Activated CD4-positive, alpha-beta T cell treated with anti-CD3 and anti-CD28 coated beads, Interleukin-2, amount 50 U/mL, for 16 hours (primary cell): ENCODE measurements around the gene EYA2.
"Not testable (repeated sequence)": the region's sequence is repeated elsewhere in the genome, so short reads cannot be mapped to it uniquely, and the experiment has no call there.

Experiments used
- DNase-seq: peaks from one replicate; pipeline ENCODE4 v3.0.0-alpha.2; 2020

The EYA2 gene

DNA sequence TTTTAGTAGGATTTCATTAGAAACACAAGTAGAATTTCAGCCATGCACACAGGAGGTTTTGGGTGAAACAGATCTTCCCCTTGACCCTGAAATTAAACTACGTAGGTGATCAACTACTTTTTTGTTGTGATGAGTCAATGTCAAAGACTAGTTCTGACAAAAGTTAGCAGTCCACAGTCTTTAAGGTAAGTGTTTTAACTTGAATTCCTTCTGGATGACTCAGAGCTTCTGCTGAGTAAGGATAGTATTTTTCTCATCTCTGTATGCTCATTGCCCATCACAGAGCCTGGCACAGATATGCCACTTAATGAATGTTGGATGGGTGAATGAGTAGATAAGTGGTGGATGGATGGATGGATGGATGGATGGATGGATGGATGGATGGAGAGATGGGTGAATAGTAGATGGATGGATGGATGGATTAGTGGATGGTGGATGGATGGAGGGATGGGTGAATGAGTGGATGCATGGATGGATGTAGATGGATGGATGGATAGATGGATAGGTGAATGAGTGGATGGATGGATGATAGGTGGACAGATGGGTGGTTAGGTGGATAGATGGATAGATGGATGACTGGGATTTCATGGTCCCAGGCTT is 296.5 kb downstream of the EYA2 start:
- no peak for DNase-seq

DNA sequence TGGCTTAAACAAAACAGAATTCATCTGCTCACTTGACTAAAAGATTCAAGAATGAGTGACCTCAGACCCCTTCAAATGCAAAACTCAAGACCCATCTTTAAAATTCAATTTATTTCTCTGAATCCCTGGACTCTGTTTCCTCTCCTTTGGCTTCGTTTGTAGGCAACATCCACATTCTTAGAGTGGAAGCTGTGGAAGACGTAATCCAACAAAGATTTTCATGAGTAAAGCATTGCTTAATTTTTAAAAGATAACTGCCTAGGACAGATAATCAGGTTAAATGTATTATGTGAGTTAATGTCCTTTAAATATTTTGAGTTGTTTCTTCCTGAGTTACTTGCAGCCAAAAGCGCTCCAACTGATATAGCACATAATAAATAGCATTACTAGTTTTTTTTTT is 297.3 kb downstream of the EYA2 start:
- no peak for DNase-seq

DNA sequence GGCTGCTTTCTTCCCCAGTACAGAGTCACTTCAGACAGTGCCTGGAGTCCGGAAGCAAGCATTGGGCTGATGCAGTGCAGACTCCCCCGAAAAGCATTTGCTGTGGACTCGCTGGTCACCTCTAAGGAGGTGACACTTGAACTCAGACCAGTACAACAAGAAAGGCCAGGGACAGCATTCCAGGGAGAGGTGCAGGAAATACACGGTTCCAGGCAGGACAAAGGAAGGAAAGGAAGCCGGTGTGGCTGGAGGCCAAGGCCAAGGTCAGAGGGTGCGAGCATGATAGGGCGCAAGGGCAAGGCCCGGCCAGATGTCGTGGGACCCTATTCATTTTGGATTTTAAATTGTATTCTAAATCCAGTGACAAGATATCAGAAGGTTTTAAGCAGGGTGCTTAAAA is 300.9 kb downstream of the EYA2 start:
- DNase-seq, result no peak

DNA sequence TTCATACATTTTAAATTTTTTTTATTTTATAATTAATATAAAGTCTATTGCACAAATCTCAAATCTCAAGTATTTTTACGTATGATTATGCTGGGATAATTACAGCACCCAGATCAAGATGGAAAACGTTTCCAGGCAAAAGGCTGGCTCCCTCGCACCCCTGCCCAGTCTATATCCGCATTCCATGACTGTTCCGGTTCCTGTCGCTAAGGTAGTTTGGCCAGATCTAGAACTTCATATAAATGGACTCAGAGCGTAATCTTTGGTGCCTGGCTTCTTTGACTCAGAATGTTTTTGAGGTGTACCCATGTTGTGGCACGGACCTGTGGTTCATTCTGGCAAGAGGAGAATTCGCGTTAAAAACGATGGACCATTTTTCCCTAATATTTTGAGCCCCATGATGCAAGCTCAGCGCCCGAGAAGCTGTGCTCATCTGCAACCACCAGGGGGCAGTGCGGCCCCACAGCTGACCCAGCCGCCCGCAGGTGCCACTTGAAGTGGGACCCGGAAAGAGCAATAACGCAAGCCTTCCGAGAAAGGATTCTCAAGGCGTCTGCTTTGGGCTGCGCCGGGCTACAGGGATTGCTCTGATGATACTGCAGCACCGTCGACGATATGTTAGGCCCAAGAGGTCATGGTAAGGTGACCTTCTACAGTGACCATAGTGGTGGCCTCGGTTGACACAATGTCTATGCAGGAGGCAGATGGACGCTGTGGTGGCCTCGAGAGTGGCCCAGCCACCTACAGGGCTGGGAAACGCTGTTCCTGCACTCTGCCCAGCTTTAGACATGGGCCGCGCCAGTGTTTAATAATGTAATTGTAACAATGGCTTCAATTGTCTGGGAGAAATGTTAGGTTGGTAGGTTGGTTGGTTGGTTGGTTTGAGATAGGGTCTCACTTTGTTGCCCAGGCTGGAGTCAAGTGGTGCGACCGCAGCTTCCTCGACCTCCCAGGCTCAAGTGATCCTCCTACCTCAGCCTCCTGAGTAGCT is 301.7 kb downstream of the EYA2 start:
- DNase-seq, result peak; percentile 78

DNA sequence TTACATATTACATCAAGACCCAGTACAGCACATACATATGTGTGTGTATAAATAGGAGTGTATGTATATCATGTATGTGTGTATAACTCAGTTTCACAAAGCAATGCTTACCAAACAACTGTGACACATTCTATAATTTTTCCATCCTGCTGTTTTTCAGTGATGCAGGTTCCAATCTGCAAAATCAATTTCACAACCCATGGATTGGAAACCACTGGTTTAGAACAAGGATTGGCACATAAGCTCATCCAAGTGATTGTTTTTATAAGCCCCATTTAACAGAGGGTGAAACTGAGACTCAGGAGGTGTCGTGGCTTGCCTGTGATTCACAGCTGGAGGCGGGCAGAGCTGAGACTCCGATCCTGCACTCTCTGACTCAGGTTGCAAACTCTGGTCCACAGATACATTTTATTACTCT is 303.6 kb downstream of the EYA2 start:
- peak; percentile 55 for DNase-seq

DNA sequence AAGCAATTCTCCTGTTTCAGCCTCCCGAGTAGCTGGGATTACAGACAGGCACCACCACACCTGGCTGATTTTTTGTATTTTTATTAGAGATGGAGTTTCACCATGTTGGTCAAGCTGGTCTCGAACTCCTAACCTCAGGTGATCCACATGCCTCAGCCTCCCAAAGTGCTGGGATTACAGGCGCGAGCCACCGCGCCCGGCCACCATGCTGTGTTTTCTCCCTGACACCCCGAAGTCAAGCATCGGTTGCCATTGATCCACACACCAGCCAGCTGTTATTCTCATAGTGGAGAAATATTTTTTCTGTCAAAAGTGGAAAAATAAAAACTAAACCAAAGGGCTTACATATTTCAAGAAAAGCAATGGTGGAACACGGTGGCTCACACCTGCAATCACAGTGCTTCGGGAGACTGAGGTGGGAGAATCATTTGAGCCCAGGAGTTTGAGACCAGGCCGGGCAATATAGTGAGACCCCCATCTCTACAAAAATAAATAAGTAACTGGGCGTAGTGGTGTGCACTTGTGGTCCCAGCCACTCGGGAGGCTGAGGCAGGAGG is 304.4 kb downstream of the EYA2 start:
- no peak for DNase-seq

DNA sequence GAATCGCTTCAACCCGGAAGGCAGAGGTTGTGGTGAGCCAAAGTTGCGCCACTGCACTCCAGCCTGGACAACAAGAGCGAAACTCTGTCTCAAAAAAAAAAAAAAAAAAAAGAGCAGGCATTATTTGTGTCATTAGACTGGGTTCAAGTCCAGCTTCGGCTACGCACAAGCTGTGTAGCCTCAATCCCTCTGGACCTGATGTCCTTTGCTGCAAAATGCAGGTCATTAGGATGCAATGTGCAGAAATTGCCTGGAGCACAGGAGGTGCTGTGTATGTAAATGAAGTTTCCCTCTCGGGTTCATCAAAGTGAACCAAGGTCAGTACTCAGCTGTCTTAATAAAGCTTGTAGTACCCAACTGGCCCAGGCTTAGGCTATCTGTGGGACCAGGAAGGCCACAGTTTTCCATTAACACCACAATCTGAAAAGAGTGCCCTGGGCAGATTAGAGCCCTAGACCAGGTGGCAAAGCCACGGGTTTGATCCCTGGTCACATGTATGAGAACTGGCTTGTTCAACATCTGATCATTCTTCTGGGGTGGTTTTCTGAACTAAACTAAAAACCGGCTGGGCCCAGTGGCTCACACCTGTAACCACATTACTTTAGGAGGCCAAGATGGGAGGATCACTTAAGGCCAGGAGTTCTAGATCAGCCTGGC is 306.6 kb downstream of the EYA2 start:
- no peak for DNase-seq

DNA sequence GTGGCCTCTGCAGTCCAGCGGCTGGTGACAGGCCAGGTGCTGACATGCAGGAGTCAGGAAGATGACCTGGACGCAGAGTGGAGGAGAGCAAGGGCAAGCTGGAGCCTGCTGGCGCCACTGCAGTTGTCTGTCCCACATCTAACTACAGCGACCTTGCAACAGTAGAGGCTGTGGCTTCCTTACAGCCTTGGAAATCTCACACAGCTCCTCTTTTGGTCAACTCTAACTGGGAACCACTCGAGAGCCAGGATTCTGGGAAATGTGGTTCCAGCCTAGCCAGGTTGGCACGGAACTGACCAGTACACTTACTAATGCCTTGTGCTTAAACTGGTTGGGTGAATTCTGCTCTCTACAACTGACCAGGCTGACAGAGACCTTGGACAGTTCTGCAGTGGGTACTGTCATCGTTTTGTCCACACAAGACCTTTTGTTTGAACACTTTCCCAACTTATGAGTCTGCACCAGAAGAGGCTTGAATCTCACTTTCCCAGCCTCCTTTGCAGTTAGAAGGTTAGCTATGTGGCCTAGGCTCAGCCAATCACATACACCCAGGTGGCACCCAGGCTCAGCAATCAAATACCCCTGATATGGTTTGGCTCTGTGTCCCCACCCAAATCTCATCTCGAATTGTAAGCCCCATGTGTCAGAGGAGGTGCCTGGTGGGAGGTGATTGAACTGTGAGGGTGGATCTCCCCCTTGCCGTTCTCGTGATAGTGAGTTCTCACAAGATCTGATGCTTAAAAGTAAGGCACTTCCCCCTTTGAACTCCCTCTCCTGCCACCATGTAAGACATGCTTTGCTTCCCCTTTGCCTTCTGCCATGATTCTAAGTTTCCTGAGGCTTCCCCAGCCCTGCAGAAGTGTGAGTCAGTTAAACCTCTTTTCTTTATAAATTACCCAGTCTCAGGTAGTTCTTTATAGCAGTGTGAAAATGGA is 308.4 kb downstream of the EYA2 start:
- no peak for DNase-seq

DNA sequence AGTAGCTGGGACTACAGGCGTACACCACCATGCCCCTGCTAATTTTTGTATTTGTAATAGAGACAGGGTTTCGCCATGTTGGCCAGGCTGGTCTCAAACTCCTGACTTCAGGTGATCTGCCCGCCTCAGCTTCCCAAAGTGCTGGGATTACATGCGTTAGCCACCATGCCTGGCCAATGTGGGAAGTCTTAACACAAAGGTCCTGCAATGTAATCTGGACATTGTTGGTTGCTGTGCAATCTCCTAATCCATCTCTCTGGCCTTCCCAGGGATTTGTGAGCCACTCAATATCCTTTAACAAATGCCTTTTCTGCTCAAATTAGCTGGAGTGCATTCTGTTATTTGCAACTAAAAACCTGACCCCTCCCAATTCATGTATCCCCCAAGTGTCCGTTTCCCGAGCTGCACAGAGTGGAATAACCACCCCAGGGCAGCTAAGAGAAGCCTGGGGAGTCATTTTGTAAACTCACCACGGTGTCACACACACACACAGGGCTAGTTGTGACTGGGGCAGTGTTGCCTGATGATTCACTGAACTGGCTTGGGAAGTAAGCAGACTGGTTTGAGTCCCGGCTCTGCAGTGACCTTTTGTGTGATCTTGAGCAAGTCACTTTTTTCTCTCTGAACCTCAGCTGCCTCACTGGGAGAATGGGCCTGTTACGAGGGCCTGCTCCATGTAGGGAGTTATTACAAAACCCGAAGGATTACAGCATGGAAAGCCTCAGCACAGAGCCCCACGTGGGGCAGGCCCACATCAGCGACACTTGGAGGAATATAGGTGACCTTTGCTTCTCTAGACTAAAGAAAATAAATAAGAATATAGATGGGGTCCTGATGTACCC is 309.6 kb downstream of the EYA2 start:
- no peak for DNase-seq

DNA sequence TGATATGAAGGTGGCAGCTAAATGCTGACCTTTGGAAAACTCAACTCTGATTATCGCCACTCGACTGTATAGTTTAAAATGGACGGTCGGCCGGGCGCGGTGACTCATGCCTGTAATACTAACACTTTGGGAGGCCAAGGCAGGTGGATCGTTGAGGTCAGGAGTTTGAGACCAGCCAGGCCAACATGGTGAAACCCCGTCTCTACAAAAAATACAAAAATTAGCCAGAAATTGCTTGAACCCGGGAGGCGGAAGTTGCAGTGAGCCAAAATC is 310.1 kb downstream of the EYA2 start:
- DNase-seq, result not testable (repeated sequence)

DNA sequence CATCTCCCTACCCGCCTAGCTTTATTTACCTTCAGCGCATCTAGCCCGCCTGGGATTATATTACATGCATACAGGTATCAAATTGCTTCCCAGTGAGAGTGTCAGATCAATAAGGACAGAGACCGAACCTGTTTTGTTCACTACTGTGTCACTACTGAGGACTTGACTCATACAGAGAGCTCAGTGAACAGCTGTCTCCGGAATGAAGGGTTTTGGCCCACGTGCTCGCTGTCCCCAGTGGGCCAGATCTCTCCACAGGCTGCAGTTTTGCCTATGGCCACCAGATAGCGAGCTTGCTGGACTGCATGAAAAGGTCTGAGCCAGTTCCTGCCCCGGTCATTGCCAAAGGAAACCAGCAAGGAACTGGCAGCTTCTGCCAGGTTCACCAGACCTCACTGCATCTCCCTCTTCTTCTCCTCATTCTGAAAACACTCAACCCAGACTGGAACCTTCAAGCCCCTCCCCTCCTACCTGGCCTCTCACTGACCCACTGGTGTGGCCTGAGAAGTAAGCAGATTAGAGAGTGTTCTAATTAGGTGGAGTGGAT is 311.0 kb downstream of the EYA2 start:
- peak; percentile 74 for DNase-seq

DNA sequence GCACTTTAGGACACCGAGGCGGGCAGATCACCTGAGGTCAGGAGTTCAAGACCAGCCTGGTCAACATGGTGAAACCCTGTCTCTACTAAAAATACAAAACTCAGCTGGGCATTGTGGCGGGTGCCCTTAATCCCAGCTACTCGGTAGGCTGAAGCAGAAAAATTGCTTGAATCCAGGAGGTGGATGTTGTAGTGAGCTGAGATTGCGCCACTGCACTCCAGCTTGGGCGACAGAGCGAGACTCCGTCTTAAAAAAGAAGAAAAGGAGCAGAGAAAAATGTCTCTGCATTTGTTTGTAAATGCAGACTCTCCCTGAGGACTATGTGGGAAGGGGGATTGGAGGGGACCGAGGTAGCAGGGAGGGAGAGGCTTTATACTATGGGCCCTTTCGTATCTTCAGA is 311.9 kb downstream of the EYA2 start:
- DNase-seq, result not testable (repeated sequence)

DNA sequence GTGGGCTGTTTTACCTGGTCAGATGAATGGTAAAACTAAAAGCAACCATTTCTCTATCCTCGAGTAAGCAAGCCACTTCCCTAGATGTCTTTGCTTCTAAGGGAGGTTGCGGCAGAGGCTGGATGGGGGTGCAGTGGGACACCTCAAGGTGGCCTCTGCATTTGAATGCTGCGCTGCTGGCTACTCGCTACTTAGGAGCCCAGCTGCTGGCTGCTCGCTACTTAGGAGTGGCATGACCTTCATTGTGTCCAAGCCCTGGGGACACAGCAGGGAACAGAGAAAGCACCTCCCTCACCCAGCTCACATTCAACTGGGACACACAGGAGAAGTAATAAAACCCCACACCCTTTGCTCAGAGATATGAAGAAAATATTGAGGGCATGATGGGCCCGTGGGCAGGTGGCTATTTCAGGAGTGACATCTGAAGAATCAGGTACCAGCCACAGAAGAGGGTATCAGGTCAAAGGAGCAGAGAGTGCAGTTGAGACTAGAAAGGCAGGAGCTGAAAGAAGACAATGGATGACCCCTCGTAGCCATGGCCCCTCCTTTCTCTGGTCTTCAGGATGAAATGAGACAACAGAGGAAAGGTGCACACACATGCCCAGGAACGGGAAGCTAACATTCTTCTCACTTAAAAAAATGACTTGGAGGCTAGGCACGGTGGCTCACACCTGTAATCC is 312.5 kb downstream of the EYA2 start:
- DNase-seq, result no peak

DNA sequence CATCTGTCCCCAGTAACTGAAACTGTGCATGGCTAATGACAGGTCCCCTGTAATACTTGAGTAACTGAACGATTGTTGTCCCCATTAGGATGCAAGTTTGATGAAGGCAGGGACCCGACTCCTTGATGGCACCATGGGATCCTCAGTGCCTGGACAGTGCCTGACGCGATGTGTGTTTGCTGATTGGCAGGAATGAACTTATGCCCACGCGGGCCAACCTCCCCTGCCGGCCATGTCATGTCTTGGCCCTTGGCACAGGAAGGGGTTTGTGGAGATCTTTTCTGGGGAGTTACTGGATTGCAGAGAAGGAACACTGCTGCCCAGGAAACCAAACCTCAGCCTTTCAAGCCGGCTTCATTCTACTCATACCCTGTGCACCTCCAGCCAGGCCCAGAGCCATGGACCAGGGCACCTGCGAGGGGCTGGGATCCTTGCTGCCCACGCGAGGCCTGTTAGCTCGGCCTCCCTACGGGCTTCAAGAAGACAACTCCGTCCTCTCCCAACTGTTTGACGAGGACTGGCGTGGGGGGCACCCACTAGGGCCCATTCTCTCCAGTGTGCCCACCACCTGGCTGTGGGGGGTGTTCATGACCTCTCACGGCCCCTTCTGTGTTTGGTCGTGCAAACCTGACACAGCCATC is 314.0 kb downstream of the EYA2 start:
- no peak for DNase-seq

DNA sequence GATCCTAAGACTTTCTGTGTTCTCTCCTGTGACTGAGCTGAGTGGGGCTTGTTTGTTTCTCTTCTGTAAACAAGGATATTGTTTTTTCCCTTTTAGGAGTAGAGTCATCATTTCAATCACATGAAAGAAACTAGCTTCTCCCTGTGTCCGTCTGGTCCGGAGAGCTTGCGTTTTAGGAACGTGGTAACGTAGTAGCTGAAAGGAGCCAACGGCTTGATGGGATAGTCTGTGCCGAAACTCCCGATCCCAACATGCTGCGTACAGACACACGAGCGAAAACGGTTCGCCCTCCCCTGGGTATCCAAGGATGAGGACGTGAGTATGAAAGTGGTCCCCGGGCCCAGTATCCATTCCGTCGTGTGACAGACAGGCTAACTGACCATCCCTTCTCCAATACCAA is 315.3 kb downstream of the EYA2 start:
- no peak for DNase-seq

DNA sequence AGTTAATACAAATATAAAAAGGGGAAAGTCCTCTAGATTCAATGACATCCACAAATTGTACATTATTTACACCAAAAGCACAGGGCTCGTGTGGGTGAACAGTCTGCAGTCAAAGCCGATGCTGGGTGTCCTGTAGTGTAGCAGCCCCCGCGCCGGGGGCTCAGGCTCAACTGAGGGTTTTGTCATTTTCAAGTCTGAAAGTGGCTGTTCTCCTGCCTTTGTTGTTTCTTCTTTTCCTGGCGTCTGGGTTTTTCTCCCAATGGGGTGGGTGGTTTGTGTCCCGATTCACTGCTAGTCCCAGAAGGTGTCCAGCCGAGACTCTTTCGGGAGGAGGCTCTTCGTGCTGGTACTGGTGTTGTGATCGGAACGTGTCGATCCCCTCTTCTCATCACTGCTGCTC is 315.8 kb downstream of the EYA2 start:
- no peak for DNase-seq

DNA sequence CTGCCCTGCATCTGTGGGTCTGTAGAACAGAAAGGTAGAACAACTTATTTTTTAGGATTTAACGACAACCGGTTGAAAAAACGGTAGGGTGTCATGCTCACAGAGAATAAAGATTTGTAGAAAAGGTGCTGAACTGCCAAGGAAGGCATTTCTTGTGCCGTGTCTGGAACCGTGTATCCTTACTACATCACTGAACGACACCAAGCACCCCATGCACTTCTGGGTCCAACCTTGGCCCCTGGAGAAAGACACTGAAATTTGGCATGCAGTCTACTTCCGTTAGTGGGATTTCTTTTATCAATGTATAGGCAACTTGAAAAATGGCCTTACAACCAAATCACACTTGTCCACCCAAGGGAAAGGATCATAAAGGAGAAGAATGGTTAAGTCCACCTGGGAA is 316.4 kb downstream of the EYA2 start:
- no peak for DNase-seq

DNA sequence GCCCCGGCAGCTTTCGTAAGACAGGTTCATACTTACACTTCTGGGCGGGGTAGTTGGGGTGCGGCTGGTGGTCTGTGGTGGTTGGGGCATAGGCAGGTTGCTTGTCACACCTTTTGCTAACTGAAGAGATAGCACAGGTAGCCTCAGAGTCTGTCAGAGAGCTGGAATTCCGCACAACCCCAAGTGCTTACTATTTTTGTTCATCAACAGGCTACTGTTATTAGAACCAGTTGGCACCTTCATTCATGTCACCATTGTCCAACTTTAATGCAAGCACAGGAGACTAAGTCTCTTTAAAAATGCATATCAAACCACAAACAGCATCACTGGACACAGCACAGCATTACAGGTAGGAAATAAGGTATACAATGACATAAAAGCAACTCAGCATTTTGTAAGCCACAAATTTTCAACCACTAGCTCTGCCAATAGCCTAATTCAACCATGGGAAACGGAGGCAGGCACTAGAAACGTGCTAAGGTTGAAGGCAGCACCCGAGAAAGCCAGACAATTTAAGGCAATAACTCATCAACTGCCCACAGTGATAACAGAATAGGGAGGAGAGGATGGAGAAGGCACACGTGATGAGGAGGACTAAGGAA is 318.1 kb downstream of the EYA2 start:
- DNase-seq, result no peak

DNA sequence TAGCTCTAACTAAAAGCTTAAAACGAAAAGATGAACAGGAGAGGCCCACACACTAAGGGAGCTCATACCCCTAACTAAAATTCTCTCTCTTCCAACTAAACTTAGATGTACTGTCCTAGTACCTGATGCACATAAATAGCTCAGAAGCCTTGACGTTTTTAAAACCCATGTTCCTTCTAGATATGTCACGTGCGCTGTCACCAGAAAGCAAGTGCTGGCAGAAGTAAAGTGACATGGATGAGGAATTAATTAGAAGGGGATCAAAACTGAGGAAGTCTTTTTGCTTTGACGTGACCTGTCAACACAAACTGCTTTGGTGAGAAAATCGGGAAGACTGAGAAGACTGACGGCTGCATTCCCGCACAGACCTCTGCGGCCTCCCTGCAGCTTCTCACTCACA is 319.3 kb downstream of the EYA2 start:
- no peak for DNase-seq
